ENCODE data around the gene AMN.

The AMN gene

GRCh38 chr14:102930138-102930752 lies 7.8 kb downstream of the AMN start:
- FAIRE-seq = no peak

GRCh38 chr14:102930753-102931579 lies 8.5 kb downstream of the AMN start:
- FAIRE-seq = no peak

DNA sequence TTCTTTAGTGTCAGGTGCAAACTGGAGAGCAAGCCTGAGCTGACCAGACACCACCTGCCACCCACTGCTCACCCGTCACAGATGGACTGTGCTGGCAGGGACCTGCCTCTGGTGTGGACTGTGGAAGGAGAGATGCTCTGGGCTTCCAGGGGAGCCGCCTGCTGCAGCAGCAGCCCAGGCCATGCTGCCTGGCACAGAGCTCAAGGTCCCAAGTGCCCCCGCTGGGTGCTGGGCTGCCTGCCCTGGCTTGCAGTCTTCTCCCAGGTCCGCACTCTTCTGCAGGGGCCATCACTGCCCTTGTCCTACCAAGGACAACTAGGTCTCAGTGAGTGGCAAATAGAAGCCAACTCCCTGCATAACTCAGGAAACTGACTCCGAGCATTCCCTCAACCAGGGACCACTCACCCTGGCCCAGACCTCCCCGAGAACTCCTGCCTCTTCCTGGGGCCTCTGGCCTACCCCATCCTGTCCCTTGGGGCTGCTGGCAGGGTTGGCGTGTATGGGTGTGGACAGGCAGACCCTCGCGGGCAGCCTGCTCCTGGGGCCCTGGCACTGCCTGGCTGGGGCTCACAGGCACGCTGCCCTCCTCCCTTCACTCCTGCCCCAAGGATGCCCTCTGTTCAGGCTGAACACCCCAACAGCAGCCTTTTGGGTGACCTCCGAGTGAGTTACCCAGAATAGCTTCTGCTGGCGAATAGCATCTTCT lies 9.3 kb downstream of the AMN start:
- FAIRE-seq = no peak

DNA sequence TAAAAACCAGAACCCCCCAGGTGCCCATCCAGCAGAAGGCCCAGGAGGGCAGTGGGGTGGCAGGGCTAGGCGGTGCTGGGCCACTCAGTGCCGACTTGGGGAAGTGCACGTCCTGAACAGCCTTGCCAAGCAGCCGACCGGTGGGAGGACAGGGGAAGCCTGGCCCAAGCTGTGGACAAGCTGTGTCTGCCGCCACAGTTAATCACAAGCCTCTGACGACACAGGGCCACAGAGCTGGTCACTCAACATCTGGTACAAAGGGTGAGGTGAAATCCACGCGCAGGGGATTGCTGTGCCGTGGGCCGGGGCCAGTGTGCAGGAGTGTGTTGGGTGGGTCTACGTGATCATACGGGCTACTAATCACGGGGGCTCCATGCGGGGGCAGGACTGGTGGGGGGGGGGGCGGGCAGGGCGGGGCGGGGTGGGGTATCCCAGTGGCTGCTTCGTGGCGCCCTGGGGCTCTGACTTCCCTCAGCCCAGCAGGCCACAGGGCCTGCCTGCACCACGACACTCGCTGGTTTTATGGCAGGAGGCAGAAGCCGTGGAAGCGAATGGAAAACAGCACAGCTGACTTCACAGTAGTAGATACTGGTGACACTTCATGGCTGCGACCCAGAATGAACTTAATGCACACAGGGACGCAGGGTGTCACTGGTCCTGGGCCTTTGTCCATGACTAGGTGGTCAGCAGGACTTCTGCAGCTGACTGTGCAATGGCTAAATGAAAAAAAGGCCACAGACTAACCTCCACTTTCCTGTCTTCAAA lies 10.2 kb downstream of the AMN start:
- FAIRE-seq = no peak

DNA sequence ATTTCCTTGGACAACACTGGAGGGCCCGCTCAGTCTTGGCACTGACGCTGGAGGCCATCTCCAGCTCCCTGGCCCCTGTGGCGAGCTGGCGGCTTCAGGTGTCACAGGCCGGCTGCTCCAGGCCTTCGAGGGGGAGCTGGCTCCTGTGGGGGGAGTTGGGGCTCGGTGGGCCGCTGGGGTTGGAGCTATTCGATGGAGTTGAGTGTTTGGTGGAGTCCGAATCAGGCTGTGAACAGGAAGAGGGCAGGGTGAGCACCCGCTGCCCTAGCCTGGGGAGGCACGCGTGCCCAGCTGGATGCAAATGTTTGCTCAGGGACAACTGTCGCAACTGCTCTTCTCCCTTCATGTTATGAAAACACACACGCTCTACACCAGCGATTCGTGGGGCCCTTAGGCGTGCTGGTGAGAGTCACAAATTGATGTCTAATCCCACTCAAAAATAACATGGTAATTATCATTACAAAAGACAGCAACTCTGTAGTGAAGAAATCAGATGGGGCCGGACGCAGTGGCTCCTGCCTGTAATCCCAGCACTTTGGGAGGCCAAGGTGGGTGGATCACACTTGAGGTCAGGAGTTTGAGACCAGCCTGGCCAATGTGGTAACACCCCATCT lies 11.3 kb downstream of the AMN start:
- no peak for FAIRE-seq

- no peak for FAIRE-seq
Observed at GRCh38 chr14:102935756-102936155, 13.3 kb downstream of the AMN start.

DNA sequence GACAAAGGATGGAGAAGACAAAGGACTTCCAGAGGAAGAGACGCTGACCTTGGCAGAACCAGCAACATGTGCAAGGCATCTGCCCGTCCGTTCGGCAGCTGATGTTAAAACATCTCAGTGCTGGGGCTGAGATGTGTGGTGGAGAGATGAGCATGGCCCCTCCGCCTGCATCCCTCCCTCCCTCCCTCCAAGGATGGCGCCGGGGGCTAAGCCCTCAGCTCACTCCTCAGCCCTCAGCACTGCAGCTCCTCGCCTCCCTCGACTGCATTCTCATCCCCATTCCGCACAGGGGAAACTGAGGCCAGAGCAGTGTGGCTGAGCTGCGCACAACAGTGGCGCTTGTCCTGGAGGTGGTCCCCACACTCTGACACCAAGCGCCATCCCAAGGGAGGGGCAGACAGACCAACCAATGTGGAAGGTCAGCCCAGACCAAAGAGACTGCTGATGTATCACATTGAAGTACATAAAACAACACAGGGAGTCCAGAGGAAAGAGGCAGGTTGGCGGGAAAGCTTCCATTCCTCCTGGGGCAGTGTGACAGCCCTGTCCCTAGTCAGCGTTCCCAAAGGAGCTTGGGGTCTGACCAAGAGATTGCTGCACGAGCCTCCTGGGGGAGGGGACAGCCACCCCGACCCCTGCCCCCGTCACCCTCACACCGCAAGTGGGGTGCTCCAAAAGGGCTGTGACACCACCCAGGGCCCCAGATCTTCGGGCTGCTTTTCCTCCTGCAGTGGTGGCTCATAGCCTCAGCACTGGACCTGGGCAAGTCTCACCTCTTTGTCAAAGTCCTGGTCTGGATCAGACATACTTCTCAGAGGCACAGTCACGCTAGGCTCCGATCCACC lies 15.1 kb downstream of the AMN start:
- no peak for FAIRE-seq

GRCh38 chr14:102938191-102938590 lies 15.7 kb downstream of the AMN start:
- FAIRE-seq = no peak

- FAIRE-seq = no peak
Observed at GRCh38 chr14:102939329-102939728, 16.9 kb downstream of the AMN start.

DNA sequence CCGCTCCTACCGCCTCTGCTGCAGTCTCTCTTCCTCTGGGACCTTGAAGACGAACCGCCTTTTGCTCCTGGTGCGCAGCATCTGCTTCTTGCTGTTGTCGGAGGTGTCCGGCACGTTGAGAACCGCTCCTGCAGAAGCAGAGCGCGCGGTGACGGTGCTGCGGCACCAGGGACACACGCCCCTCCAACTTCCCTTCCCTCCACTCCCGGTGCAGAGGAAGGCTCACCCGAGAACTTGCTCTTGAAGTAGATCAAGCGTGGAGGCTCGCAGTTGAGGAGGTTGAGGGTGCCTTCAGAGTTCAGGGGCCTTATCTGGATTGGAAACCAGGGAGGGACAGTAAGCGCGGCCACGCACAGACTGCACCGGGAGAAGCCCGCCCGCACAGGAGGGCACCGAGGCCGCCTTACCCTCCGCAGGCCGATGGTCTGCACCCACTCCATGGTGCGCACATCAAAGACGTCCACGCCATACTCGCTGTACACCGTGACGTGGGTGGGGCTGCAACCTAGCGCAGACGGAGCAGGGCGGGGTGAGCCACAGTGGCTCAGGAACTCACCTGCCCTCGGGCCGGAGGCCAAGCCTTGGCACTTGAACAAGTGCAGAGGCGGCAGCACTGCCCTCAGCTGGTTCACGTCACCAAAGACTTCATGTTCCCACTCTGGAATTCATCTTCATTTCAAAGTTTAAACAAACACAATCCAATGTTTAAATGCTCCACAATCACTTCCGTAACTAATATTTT lies 17.5 kb downstream of the AMN start:
- FAIRE-seq = no peak

- FAIRE-seq = no peak
Observed at GRCh38 chr14:102940729-102941362, 18.4 kb downstream of the AMN start.

GRCh38 chr14:102941419-102942011 lies 19.1 kb downstream of the AMN start:
- FAIRE-seq = no peak

DNA sequence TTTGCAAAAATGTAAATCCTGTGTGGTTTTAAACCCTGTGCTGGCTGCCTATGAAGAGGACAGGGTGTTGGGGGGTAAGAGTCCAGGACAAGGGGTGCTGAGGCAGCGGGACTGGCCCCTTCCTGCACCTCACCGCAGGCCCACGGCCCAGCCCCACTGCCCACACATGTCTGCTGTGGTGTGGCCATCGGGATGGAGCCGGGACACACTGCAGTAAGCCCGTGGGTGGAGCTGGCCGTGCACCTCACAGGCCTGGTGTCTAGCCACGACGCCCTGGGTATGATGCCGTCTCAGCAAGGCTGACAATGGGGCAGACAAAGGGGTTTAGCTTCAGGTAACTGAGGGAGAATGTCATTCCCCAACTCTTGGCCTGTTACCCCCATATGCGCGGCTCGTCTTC lies 19.6 kb downstream of the AMN start:
- no peak for FAIRE-seq

GRCh38 chr14:102943454-102943853 lies 21.0 kb downstream of the AMN start:
- FAIRE-seq = no peak

- no peak for FAIRE-seq
Observed at GRCh38 chr14:102943979-102944378, 21.5 kb downstream of the AMN start.

GRCh38 chr14:102944448-102945330 lies 22.2 kb downstream of the AMN start:
- no peak for FAIRE-seq

GRCh38 chr14:102945346-102946130 lies 23.1 kb downstream of the AMN start:
- FAIRE-seq = no peak

All from TTC549 (cell line).